Osteoblast (primary cell): ENCODE results near the gene GPR33. TPM values are rescaled to one million over a fixed set of nuclear protein-coding genes. Genes with fewer than 3 reads are reported as not detected.
A peak's percentile ranks its signal among the peaks of the same experiment; 100 is the strongest.

Experiments
- DNase-seq: peaks from one replicate; pipeline ENCODE4 v3.0.0; 2011; ENCODE audit warnings: low spot score, mixed read lengths; ENCODE audit not compliant: insufficient read length; ENCODE audit errors: missing footprints
- H2AFZ ChIP-seq: 2 replicates; pipeline ENCODE4 v1.6.0; 2011; ENCODE audit warnings: mild to moderate bottlenecking, low read length
- H3K27ac ChIP-seq: 2 replicates; pipeline ENCODE4 v1.5.1; 2011; ENCODE audit warnings: mild to moderate bottlenecking, low read depth, low read length, moderate library complexity
- H3K27me3 ChIP-seq: 2 replicates; pipeline ENCODE4 v1.6.0; 2012; ENCODE audit warnings: mild to moderate bottlenecking, control low read depth, inconsistent platforms, low read length, moderate library complexity; ENCODE audit not compliant: insufficient read depth
- H3K36me3 ChIP-seq: 2 replicates; pipeline ENCODE4 v1.5.1; 2011; ENCODE audit warnings: mild to moderate bottlenecking, low read length, control low read depth, moderate library complexity; ENCODE audit not compliant: insufficient read depth
- H3K4me1 ChIP-seq: 2 replicates; pipeline ENCODE4 v1.5.1; 2011; ENCODE audit warnings: mild to moderate bottlenecking, low read length, control low read depth, moderate library complexity; ENCODE audit not compliant: insufficient read depth
- H3K4me2 ChIP-seq: 2 replicates; pipeline ENCODE4 v1.6.0; 2011; ENCODE audit warnings: mild to moderate bottlenecking, low read length; ENCODE audit not compliant: insufficient read depth
- H3K4me3 ChIP-seq: fragments of 200-600 bp; sonication (generic); 3 replicates; pipeline ENCODE4 v1.5.1; 2012; ENCODE audit warnings: mild to moderate bottlenecking, low read length, inconsistent platforms; ENCODE audit not compliant: insufficient read depth
- H3K79me2 ChIP-seq: 2 replicates; pipeline ENCODE4 v1.6.0; 2012; ENCODE audit warnings: mild to moderate bottlenecking, low read length, control low read depth, inconsistent platforms; ENCODE audit not compliant: insufficient read depth
- H3K9me3 ChIP-seq: 2 replicates; pipeline ENCODE4 v1.5.1; 2011; ENCODE audit warnings: low read depth, low read length, control low read depth
- H4K20me1 ChIP-seq: 2 replicates; pipeline ENCODE4 v1.6.0; 2012; ENCODE audit warnings: mild to moderate bottlenecking, low read length, control low read depth; ENCODE audit not compliant: insufficient read depth
- CTCF ChIP-seq: IDR thresholded peaks from 2 replicates; pipeline ENCODE4 v1.5.1; 2011; ENCODE audit warnings: mild to moderate bottlenecking, low read depth, low read length, moderate library complexity; ENCODE audit errors: extremely low read depth
- total RNA-seq: library from RNA; depleted of rRNA; stranded (reverse); fragments of >200 nt; gene quantifications from 2 replicates; pipeline ENCODE4 v1.2.3, GENCODE V29; 2012

Gene GPR33
- total RNA-seq = not detected in 2 replicates

GRCh38 chr14:31487886-31488285 lies at the start of gene GPR33:
Gene GPR33 (minus strand): TSS chr14:31488039. CDS start chr14:31483965, 4,074 bp downstream.
- no peaks in the 10 kb centered on the region for H3K4me1 ChIP-seq
- no peaks in the 10 kb centered on the region for H3K36me3 ChIP-seq
- no peak for DNase-seq
- no peak for TF ChIP-seq CTCF
- no peak within 1 kb of the TSS for H2AFZ ChIP-seq
- no peak within 1 kb of the TSS for H3K27ac ChIP-seq
- no peaks in the 10 kb centered on the region for H3K79me2 ChIP-seq
- no peaks in the 10 kb centered on the region for H3K9me3 ChIP-seq
- no peaks in the 10 kb centered on the region for H4K20me1 ChIP-seq
- no peak within 1 kb of the TSS for H3K4me2 ChIP-seq
- H3K4me3 ChIP-seq = no peak within 1 kb of the TSS
- H3K27me3 ChIP-seq = no peaks in the 10 kb centered on the region

GRCh38 chr14:31536201-31536960 lies 48.5 kb upstream of the GPR33 start:
- Histone ChIP-seq H3K4me1 (no peaks in the 10 kb centered on the region), H3K27me3 (no peaks in the 10 kb centered on the region), H3K36me3 (no peaks in the 10 kb centered on the region), H4K20me1 (no peaks in the 10 kb centered on the region), H3K79me2 (no peaks in the 10 kb centered on the region), H3K27ac (no peak overlapping the region), H3K9me3 (no peaks in the 10 kb centered on the region), H3K4me3 (no peak overlapping the region), H2AFZ (no peak overlapping the region), H3K4me2 (no peak overlapping the region)
- TF ChIP-seq CTCF = no peak
- DNase-seq = no peak

- no peak for DNase-seq
- TF ChIP-seq CTCF = no peak
- no peak overlapping the region for H2AFZ ChIP-seq
Observed at GRCh38 chr14:31530136-31530535, 42.3 kb upstream of the GPR33 start.

GRCh38 chr14:31529053-31529452 lies 41.2 kb upstream of the GPR33 start:
- TF ChIP-seq CTCF = no peak
- H3K4me3 ChIP-seq = no peak overlapping the region
- no peak for DNase-seq
- no peaks in the 10 kb centered on the region for H3K79me2 ChIP-seq
- no peaks in the 10 kb centered on the region for H3K36me3 ChIP-seq
- H3K4me2 ChIP-seq = no peak overlapping the region
- H2AFZ ChIP-seq = no peak overlapping the region
- H4K20me1 ChIP-seq = no peaks in the 10 kb centered on the region
- H3K4me1 ChIP-seq = no peaks in the 10 kb centered on the region
- no peak overlapping the region for H3K27ac ChIP-seq
- H3K27me3 ChIP-seq = no peaks in the 10 kb centered on the region
- no peaks in the 10 kb centered on the region for H3K9me3 ChIP-seq

More at GRCh38 chr14:31530136-31530535, 42.3 kb upstream of the GPR33 start:
- Histone ChIP-seq H3K4me2 (peak overlapping the region; percentile 12), H3K27ac (no peak overlapping the region), H3K4me3 (no peak overlapping the region), H4K20me1 (no peaks in the 10 kb centered on the region), H3K36me3 (no peaks in the 10 kb centered on the region), H3K27me3 (no peaks in the 10 kb centered on the region), H3K79me2 (no peaks in the 10 kb centered on the region), H3K9me3 (no peaks in the 10 kb centered on the region), H3K4me1 (no peaks in the 10 kb centered on the region)
